ENCODE data around the gene OXCT2. TPM values are rescaled to one million over a fixed set of nuclear protein-coding genes. Genes with fewer than 3 reads are reported as not detected.

The OXCT2 gene
- total RNA-seq, 1 donor from 2014 or later, result 0.88 TPM

DNA sequence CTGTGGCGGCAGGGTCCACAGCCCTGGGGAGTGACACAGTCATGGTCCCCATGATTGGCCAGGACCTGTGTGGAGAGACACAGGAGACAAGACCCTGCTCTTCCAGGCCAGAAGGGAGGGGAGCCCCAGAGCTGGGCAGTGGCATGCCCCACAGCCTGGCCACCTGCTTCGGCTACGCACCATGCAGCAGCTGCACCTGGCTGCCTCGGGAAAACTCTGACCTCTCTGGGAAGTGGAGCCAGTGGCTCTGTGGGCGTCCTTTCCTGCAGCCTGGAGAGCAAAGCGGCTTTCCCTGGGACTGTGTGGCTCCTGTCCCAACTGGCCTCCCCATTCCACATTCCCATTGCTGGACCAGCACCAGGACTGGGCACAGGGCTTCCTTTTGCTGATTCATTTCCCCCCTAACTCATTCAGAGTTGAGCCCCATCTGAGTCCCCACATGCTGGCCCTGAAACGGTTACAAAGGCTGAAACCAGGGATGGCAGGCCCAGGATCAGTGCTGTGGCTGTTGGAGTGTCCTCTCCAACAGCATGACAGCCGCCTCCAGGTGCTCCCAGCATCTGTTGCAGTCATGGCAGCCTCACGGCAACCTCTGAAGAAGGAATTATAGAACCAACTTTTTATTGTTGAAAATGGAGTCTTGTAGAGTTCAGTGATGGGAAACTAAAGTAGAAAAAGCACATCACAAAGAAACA, 15.0 kb downstream of the OXCT2 start:
- Histone ChIP-seq H3K27me3 (ENCODE audit: low read depth) (no peaks in the 10 kb centered on the region), H3K4me3 (no peak overlapping the region), H3K27ac (replicated peaks) (no peak overlapping the region), H3K9me3 (replicated peaks) (no peaks in the 10 kb centered on the region), H3K4me1 (peaks cover 10% of the 10 kb centered on the region), H3K36me3 (peaks cover 85% of the 10 kb centered on the region)
- intact Hi-C loops (cut with micrococcal nuclease), result no loop called here
- TF ChIP-seq, protein P1, sequence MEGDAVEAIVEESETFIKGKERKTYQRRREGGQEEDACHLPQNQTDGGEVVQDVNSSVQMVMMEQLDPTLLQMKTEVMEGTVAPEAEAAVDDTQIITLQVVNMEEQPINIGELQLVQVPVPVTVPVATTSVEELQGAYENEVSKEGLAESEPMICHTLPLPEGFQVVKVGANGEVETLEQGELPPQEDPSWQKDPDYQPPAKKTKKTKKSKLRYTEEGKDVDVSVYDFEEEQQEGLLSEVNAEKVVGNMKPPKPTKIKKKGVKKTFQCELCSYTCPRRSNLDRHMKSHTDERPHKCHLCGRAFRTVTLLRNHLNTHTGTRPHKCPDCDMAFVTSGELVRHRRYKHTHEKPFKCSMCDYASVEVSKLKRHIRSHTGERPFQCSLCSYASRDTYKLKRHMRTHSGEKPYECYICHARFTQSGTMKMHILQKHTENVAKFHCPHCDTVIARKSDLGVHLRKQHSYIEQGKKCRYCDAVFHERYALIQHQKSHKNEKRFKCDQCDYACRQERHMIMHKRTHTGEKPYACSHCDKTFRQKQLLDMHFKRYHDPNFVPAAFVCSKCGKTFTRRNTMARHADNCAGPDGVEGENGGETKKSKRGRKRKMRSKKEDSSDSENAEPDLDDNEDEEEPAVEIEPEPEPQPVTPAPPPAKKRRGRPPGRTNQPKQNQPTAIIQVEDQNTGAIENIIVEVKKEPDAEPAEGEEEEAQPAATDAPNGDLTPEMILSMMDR (IDR thresholded peaks at IDR 0.05; ENCODE audit: borderline replicate concordance), result no peak
- no peak for DNase-seq

DNA sequence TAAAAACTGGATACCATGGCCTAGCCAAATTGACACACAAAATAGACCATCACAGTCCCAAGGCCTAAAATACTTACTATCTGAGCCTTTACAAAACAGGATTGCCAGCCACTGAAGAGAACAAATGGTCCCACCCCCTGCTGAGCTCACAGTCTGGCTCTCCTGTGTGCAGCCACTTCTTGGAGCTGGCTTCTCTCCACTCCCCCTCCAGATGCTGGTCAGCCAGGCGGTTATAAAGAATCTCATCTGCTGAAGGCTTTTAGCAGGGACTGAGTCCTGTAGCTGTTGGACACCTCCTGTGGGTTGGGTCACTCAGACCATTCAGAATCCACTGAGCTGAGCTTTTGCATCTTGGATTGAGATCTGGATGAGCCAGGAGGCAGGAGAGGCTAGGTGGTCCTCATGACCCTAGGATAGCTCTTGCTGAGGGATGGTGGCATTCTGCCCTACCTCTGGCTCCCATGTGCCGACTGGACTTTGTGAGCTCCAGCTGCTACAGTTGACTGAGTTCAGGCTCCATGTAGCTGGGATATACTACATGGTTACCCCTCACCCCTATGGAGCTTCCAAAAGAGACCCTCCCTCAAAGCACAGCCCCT, 16.1 kb downstream of the OXCT2 start:
- Histone ChIP-seq H3K4me3 (no peak overlapping the region), H3K27ac (replicated peaks) (peak overlapping the region; percentile 38), H3K36me3 (peaks cover 96% of the 10 kb centered on the region), H3K27me3 (ENCODE audit: low read depth) (no peaks in the 10 kb centered on the region), H3K9me3 (replicated peaks) (no peaks in the 10 kb centered on the region), H3K4me1 (peaks cover 10% of the 10 kb centered on the region)
- intact Hi-C loops (cut with micrococcal nuclease), result no loop called here
- TF ChIP-seq, protein P1 (IDR thresholded peaks at IDR 0.05; ENCODE audit: borderline replicate concordance), result no peak
- DNase-seq, result no peak

DNA sequence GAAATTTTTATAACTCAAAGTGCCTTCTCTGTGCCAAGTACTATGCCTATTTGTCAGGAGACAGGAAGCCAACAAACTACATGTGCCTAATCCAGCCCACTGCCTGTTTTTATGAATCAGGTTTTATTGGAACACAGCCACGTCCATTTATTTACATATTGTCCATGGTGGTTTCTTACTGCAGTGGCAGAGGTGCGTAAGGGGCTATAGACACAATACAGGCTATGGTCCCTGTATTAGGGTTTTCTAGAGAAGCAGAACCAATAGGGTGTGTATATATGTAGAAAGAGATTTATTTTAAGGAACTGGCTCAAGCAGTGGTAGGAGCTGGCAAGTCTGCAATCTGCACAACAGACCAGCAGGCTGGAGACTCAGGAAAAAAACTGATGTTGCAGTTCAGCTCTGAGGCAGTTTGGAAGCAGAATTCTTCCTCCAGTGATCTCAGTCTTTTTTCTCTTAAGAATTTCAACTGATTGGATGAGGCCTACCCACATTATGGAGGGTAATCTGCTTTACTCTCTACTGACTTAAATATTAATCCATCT, 17.1 kb downstream of the OXCT2 start:
- intact Hi-C loops (cut with micrococcal nuclease), result no loop called here
- H3K4me3 ChIP-seq, result no peak overlapping the region
- DNase-seq, result no peak
- no peaks in the 10 kb centered on the region for H3K9me3 ChIP-seq (replicated peaks)
- no peaks in the 10 kb centered on the region for H3K27me3 ChIP-seq (ENCODE audit: low read depth)
- TF ChIP-seq, protein P1 (IDR thresholded peaks at IDR 0.05; ENCODE audit: borderline replicate concordance), result no peak
- no peak overlapping the region for H3K27ac ChIP-seq (replicated peaks)
- peaks cover 10% of the 10 kb centered on the region for H3K4me1 ChIP-seq
- H3K36me3 ChIP-seq, result peaks cover 96% of the 10 kb centered on the region

DNA sequence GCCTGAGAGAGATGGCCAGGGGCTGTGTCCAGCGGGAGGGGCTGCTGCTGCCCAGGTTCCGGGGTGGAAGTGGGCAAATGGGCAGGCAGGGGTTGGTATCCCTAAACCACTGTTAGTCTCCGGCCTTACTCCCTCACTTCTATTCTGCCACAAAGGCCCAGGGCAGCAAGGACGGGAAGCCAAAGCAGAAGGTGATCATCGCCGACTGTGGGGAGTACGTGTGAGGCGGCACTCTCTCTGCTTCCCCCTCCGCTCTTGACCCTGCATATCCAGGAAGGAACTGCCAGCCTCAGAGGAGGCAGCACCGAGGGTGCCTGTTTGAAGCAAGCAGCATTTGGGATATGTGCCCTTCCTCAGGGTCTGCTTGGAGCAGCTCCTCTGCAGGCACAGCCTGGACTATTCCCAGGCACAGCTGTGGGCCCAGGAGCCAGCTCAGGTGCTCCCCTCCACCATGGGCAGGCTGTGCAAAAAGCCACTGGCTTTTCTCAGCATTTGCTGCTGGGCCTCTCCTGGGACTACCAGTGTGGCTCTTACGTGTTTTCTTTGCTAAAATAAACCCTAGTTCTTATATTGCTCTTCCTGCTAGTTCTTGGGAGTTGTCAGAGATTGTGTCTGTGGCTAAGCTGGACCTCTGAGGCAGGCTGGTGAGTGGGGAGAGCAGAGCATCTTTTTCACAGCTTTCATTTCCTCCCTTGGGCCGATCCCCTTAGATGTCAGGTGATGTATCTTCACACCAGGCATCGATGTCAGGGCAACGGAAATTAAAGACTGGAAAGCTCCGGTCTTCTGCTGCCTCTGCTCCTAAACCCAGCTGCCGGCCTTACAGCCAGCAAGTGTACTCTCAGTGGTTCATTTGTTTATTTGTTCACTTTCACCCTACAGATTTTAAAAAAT, 17.8 kb downstream of the OXCT2 start:
- intact Hi-C loops (cut with micrococcal nuclease), result no loop called here
- TF ChIP-seq, protein P1 (IDR thresholded peaks at IDR 0.05; ENCODE audit: borderline replicate concordance), result no peak
- no peak overlapping the region for H3K27ac ChIP-seq (replicated peaks)

DNA sequence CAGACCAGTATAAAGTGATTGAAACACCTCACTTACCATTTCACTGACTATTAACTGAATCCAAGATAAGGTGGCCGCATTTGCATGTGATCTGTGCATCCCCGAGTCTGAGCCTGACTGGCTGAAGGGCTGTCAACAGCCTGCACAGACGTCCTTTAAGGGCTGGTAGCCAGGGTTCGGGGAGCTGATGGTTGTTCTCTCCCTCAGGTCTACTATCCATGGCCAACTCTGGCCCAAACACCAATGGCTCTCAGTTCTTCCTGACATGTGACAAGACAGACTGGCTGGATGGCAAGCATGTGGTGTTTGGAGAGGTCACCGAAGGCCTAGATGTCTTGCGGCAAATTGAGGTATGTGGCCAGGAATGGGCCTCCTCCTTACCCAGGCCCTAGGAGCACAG, 18.4 kb downstream of the OXCT2 start:
- no peak overlapping the region for H3K27ac ChIP-seq (replicated peaks)

More for the DNA sequence above, 17.8 kb downstream of the OXCT2 start:
- peaks cover 10% of the 10 kb centered on the region for H3K4me1 ChIP-seq
- DNase-seq, result no peak
- H3K9me3 ChIP-seq (replicated peaks), result no peaks in the 10 kb centered on the region
- H3K36me3 ChIP-seq, result peaks cover 97% of the 10 kb centered on the region
- H3K27me3 ChIP-seq (ENCODE audit: low read depth), result no peaks in the 10 kb centered on the region
- H3K4me3 ChIP-seq, result no peak overlapping the region

More for the DNA sequence above, 18.4 kb downstream of the OXCT2 start:
- H3K4me3 ChIP-seq, result no peak overlapping the region
- H3K9me3 ChIP-seq (replicated peaks), result no peaks in the 10 kb centered on the region
- intact Hi-C loops (cut with micrococcal nuclease), result no loop called here
- H3K36me3 ChIP-seq, result peaks cover 97% of the 10 kb centered on the region
- peaks cover 10% of the 10 kb centered on the region for H3K4me1 ChIP-seq
- TF ChIP-seq, protein P1 (IDR thresholded peaks at IDR 0.05; ENCODE audit: borderline replicate concordance), result no peak
- no peak for DNase-seq
- H3K27me3 ChIP-seq (ENCODE audit: low read depth), result no peaks in the 10 kb centered on the region
